GM12878 (cell line): ENCODE measurements around the gene TAX1BP1. TPM values are rescaled to one million over a fixed set of nuclear protein-coding genes. Genes with fewer than 3 reads are reported as not detected.

ENCODE experiments used
- BCLAF1 ChIP-seq: fragments of 450-650 bp; IDR thresholded peaks from 2 replicates; pipeline ENCODE4 v1.6.1; 2017; ENCODE audit warnings: antibody characterized with exemption, mild to moderate bottlenecking, moderate library complexity
- BRCA1 ChIP-seq: IDR thresholded peaks from 2 replicates; pipeline ENCODE4 v1.6.1; 2011; ENCODE audit warnings: low read depth, low read length, improper control_type of control experiment
- CEBPB ChIP-seq, 2 experiments: fragments of 150-350 bp in 1 of 2; IDR thresholded peaks; 2 replicates each; pipeline ENCODE4 v1.6.1; 2012 to 2014; ENCODE audit warnings: low read depth in 2 of 2, low read length in 2 of 2, borderline replicate concordance in 1 of 2, inconsistent platforms in 1 of 2
- CREB1 ChIP-seq: IDR thresholded peaks from 2 replicates; pipeline ENCODE4 v1.6.1; 2012; ENCODE audit warnings: low read depth, mild to moderate bottlenecking, inconsistent platforms
- E2F4 ChIP-seq: IDR thresholded peaks from 2 replicates; pipeline ENCODE4 v1.6.1; 2012; ENCODE audit warnings: low read depth, low read length, improper control_type of control experiment
- EP300 ChIP-seq, 2 experiments: fragments of 150-350 bp in 1 of 2; IDR thresholded peaks; 2 replicates each; pipeline ENCODE4 v1.6.1; 2011 to 2012; ENCODE audit warnings: low read depth in 2 of 2, low read length in 2 of 2, borderline replicate concordance in 1 of 2, improper control_type of control experiment in 1 of 2, inconsistent platforms in 1 of 2; ENCODE audit not compliant: control insufficient read depth in 1 of 2
- LARP7 ChIP-seq: fragments of 450-650 bp; IDR thresholded peaks from 2 replicates; pipeline ENCODE4 v1.6.1; 2017; ENCODE audit warnings: mild to moderate bottlenecking
- MXI1 ChIP-seq: fragments of 150-350 bp; IDR thresholded peaks from 2 replicates; pipeline ENCODE4 v1.6.1; 2011; ENCODE audit warnings: low read depth, mild to moderate bottlenecking, inconsistent platforms, low read length, improper control_type of control experiment
- PRDM15 ChIP-seq: fragments of 450-650 bp; formaldehyde crosslinking; IDR thresholded peaks from 2 replicates; pipeline ENCODE4 v1.4.0; 2020; ENCODE audit warnings: mild to moderate bottlenecking, moderate library complexity
- RBBP5 ChIP-seq: fragments of 200-600 bp; sonication (generic); conservative IDR thresholded peaks from 2 replicates; pipeline ENCODE4 v1.6.1; 2016
- RFX5 ChIP-seq: IDR thresholded peaks from 2 replicates; pipeline ENCODE4 v1.6.1; 2011; ENCODE audit warnings: low read depth, low read length, improper control_type of control experiment
- TCF7 ChIP-seq: IDR thresholded peaks from 2 replicates; pipeline ENCODE4 v1.6.1; 2014; ENCODE audit warnings: antibody characterized with exemption, borderline replicate concordance
- ZBTB40 ChIP-seq: fragments of 450-650 bp; IDR thresholded peaks from 2 replicates; pipeline ENCODE4 v1.6.1; 2016; ENCODE audit warnings: mild to moderate bottlenecking, moderate library complexity, borderline replicate concordance
- ZNF622 ChIP-seq: fragments of 450-650 bp; IDR thresholded peaks from 2 replicates; pipeline ENCODE4 v1.6.1; 2017; ENCODE audit warnings: mild to moderate bottlenecking, inconsistent platforms
- polyA plus RNA-seq, 11 experiments: library from polyadenylated mRNA; depleted of rRNA in 4 of 11; unstranded in 6 of 11; stranded (reverse) in 5 of 11; fragments of >200 nt; fragmentation: Nextera tagmentation in 4 of 11; fragmentation: Illumina TruSeq in 1 of 11; extraction: Ambion mirVana in 4 of 11; extraction: Trizol in 1 of 11; gene quantifications; 1 replicate in 1 of 11; 2 replicates in 10 of 11; pipeline versions ENCODE4 v1.2.1 to v1.2.3, GENCODE V29; 2011 to 2016; ENCODE audit warnings: inconsistent platforms in 2 of 11, missing spikeins in 2 of 11, low read depth in 1 of 11
- total RNA-seq, 4 experiments: library from RNA; depleted of rRNA in 3 of 4; stranded (reverse); fragments of >200 nt in 3 of 4; fragmentation: Illumina TruSeq in 1 of 4; extraction: Trizol in 1 of 4; gene quantifications; 2 replicates each; pipeline versions ENCODE4 v1.2.1 to v1.2.3, GENCODE V29; 2013 to 2021

The TAX1BP1 gene
- total and polyA plus RNA-seq, 10 of the 15 experiments (the other 5 are each of a cell fraction or from before 2014, with no cell fraction given) = 30.8 to 105 (median 52.0) TPM

- TF ChIP-seq ZBTB40 (no peak), LARP7 (no peak), E2F4 (no peak), RFX5 (no peak), BCLAF1 (no peak), CEBPB (IDR thresholded peaks at IDR 0.05; ENCODE audit: borderline replicate concordance in 1 of 2, low read depth in 2 of 2, low read length in 2 of 2) (no peak), PRDM15 (CRISPR knock-in tag) (no peak), RBBP5 (no peak), BRCA1 (no peak), TCF7 (no peak), CREB1 (no peak), EP300 (IDR thresholded peaks at IDR 0.05; ENCODE audit: borderline replicate concordance in 1 of 2, control insufficient read depth in 1 of 2, low read depth in 2 of 2, low read length in 2 of 2) (no peak), ZNF622 (no peak), MXI1 (no peak)
Observed at GRCh38 chr7:27846388-27846787, 106.4 kb downstream of the TAX1BP1 start (continued).
